Measurements from ENCODE around the gene PHF12.

Gene PHF12

DNA sequence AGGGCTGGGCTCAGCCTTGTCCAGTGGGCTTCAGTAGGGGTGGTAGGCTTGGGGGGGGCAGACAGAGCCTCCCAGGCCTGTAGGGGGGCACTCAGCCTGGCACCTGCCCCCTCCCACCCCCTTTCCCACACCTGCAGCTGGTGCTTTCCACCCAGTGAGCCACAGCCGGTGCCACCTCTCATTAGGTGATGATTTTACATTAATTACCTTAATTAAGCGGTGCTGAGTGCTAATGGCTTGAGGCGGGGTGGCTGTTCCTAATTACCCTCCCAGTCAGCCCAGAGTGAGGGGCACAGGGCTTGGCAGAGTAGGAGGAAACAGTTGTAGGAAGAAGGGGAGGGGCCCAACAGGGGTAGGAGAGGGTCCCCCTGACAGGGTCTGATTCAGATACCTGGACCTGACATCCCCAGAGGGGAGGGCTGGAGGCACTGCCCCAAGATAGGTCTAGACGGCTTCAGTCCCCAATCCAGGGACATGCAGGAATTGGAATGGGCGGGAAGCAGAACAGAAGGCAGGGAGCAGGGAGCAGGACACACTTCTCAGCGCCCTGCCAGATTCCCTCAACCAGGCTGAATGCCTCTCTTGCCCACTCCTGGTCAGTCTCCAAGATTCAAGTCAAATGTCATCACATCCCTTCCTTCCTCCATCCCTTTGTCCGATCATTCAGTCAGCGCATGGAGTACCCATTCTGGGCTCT is 26.5 kb upstream of the PHF12 start:
- TF ChIP-seq YY1 (IDR thresholded peaks at IDR 0.05; ENCODE audit: low read depth) (no peak), REST (IDR thresholded peaks at IDR 0.05; ENCODE audit: low read depth) (no peak), CEBPB (IDR thresholded peaks at IDR 0.05) (no peak), USF1 (IDR thresholded peaks at IDR 0.05) (no peak), TEAD4 (IDR thresholded peaks at IDR 0.05) (no peak), NFIC (IDR thresholded peaks at IDR 0.05) (no peak), TCF12 (IDR thresholded peaks at IDR 0.05; ENCODE audit: low read depth) (no peak), TAF1 (IDR thresholded peaks at IDR 0.05; ENCODE audit: low read depth) (no peak), EGR1 (IDR thresholded peaks at IDR 0.05) (no peak), RAD21 (IDR thresholded peaks at IDR 0.05; ENCODE audit: low read depth) (no peak), ZBTB7A (IDR thresholded peaks at IDR 0.05; ENCODE audit: low read depth) (no peak)
- TF ChIP-seq, protein P1, sequence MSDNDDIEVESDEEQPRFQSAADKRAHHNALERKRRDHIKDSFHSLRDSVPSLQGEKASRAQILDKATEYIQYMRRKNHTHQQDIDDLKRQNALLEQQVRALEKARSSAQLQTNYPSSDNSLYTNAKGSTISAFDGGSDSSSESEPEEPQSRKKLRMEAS (IDR thresholded peaks at IDR 0.05) = no peak

- TF ChIP-seq TEAD4 (IDR thresholded peaks at IDR 0.05) (no peak), RAD21 (IDR thresholded peaks at IDR 0.05; ENCODE audit: low read depth) (no peak), TCF12 (IDR thresholded peaks at IDR 0.05; ENCODE audit: low read depth) (no peak), EGR1 (IDR thresholded peaks at IDR 0.05) (no peak), YY1 (IDR thresholded peaks at IDR 0.05; ENCODE audit: low read depth) (no peak), CEBPB (IDR thresholded peaks at IDR 0.05) (no peak), CREB1 (IDR thresholded peaks at IDR 0.05; ENCODE audit: low read depth) (no peak), EP300 (IDR thresholded peaks at IDR 0.05; ENCODE audit: borderline replicate concordance) (no peak), USF1 (IDR thresholded peaks at IDR 0.05) (no peak), REST (IDR thresholded peaks at IDR 0.05; ENCODE audit: low read depth) (no peak), ZBTB7A (IDR thresholded peaks at IDR 0.05; ENCODE audit: low read depth) (no peak), FOXM1 (IDR thresholded peaks at IDR 0.05; ENCODE audit: borderline replicate concordance, low read depth) (no peak), NFIC (IDR thresholded peaks at IDR 0.05) (no peak), TAF1 (IDR thresholded peaks at IDR 0.05; ENCODE audit: low read depth) (no peak)
- TF ChIP-seq, protein P1 (IDR thresholded peaks at IDR 0.05) = no peak
These were observed 24.3 kb upstream of the PHF12 start for GRCh38 chr17:28975646-28976045.

GRCh38 chr17:28975031-28975430 is 23.7 kb upstream of the PHF12 start:
- TF ChIP-seq TEAD4 (IDR thresholded peaks at IDR 0.05) (no peak), TCF12 (IDR thresholded peaks at IDR 0.05; ENCODE audit: low read depth) (0 out of 2 replicates have a peak, but pooled peaks have one; percentile 17)

- no peak for TF ChIP-seq FOXM1 (IDR thresholded peaks at IDR 0.05; ENCODE audit: borderline replicate concordance, low read depth)
- TF ChIP-seq CEBPB (IDR thresholded peaks at IDR 0.05) = no peak
- TF ChIP-seq CREB1 (IDR thresholded peaks at IDR 0.05; ENCODE audit: low read depth) = no peak
- TF ChIP-seq USF1 (IDR thresholded peaks at IDR 0.05) = no peak
- no peak for TF ChIP-seq REST (IDR thresholded peaks at IDR 0.05; ENCODE audit: low read depth)
- TF ChIP-seq RAD21 (IDR thresholded peaks at IDR 0.05; ENCODE audit: low read depth) = no peak
- no peak for TF ChIP-seq EGR1 (IDR thresholded peaks at IDR 0.05)
- TF ChIP-seq TCF12 (IDR thresholded peaks at IDR 0.05; ENCODE audit: low read depth) = no peak
- TF ChIP-seq ZBTB7A (IDR thresholded peaks at IDR 0.05; ENCODE audit: low read depth) = no peak
- no peak for TF ChIP-seq EP300 (IDR thresholded peaks at IDR 0.05; ENCODE audit: borderline replicate concordance)
- TF ChIP-seq YY1 (IDR thresholded peaks at IDR 0.05; ENCODE audit: low read depth) = no peak
- TF ChIP-seq TEAD4 (IDR thresholded peaks at IDR 0.05) = no peak
- TF ChIP-seq NFIC (IDR thresholded peaks at IDR 0.05) = no peak
- TF ChIP-seq, protein P1 (IDR thresholded peaks at IDR 0.05) = no peak
- TF ChIP-seq TAF1 (IDR thresholded peaks at IDR 0.05; ENCODE audit: low read depth) = no peak
These were observed 23.1 kb upstream of the PHF12 start for GRCh38 chr17:28974451-28974850.
